Tibial nerve (tissue), 4 donors: ENCODE results near the gene CD163L1. TPM values are rescaled to one million over a fixed set of nuclear protein-coding genes. Genes with fewer than 3 reads are reported as not detected.

Experiments used
- DNase-seq, 2 donors: peaks; one replicate each; pipeline ENCODE4 v3.0.0-alpha.2; 2019; ENCODE audit warnings: low spot score in 2 of 2
- H3K27ac ChIP-seq, 4 donors: fragments of 200-600 bp; sonication (generic) in 3 of 4; one replicate each; pipeline ENCODE4 v1.5.1; 2017 to 2019; ENCODE audit warnings: mild to moderate bottlenecking in 1 of 4
- H3K27me3 ChIP-seq, 2 donors: fragments of 200-600 bp; sonication (generic) in 1 of 2; one replicate each; pipeline versions ENCODE4 v1.5.1 to v1.6.0; 2017 to 2019
- H3K36me3 ChIP-seq, 3 donors: fragments of 200-600 bp; sonication (generic); one replicate each; pipeline ENCODE4 v1.5.1; 2018 to 2019
- H3K4me1 ChIP-seq, 4 donors: fragments of 200-600 bp; sonication (generic) in 3 of 4; one replicate each; pipeline ENCODE4 v1.5.1; 2017 to 2019
- H3K4me3 ChIP-seq, 4 donors: fragments of 200-600 bp; sonication (generic) in 3 of 4; one replicate each; pipeline ENCODE4 v1.5.1; 2017 to 2019; ENCODE audit warnings: mild to moderate bottlenecking in 1 of 4, moderate library complexity in 1 of 4
- H3K9me3 ChIP-seq, 4 donors: fragments of 200-600 bp; sonication (generic) in 3 of 4; one replicate each; pipeline ENCODE4 v1.5.1; 2017 to 2019
- EP300 ChIP-seq, 2 donors: sonication (generic); formaldehyde crosslinking; IDR thresholded peaks; one replicate each; pipeline ENCODE4 v1.6.1; 2017; ENCODE audit warnings: antibody characterized with exemption in 2 of 2, mild to moderate bottlenecking in 1 of 2
- POLR2A ChIP-seq, 2 donors: fragments of 450-650 bp; IDR thresholded peaks; one replicate each; pipeline ENCODE4 v1.6.1; 2017; ENCODE audit warnings: antibody characterized with exemption in 2 of 2, mild to moderate bottlenecking in 2 of 2, moderate library complexity in 2 of 2
- WGBS, 2 donors: methylation state at CpG; one replicate each; pipeline ENCODE4 v1.1.5; 2018; 5-methylcytosine and 5-hydroxymethylcytosine counted together
- total RNA-seq, 4 donors: library from RNA; depleted of rRNA; stranded (reverse); fragments of >200 nt; gene quantifications; one replicate each; pipeline ENCODE4 v1.1.0, GENCODE V29; 2016
- TF ChIP-seq, protein P1 (sequence below), 5 experiments: fragments of 200-600 bp in 3 of 5; fragments of 450-650 bp in 2 of 5; sonication (generic) in 3 of 5; IDR thresholded peaks; one replicate each; pipeline ENCODE4 v1.5.1; 2016 to 2019; ENCODE audit warnings: antibody characterized with exemption in 5 of 5, mild to moderate bottlenecking in 3 of 5, moderate library complexity in 2 of 5

CD163L1 gene
- total RNA-seq, result 10 to 100 TPM in 1 of 4 donors, 1 to 10 TPM in 2, under 1 TPM in 1; 0.66 to 16.7 (median 1.6) TPM

DNA sequence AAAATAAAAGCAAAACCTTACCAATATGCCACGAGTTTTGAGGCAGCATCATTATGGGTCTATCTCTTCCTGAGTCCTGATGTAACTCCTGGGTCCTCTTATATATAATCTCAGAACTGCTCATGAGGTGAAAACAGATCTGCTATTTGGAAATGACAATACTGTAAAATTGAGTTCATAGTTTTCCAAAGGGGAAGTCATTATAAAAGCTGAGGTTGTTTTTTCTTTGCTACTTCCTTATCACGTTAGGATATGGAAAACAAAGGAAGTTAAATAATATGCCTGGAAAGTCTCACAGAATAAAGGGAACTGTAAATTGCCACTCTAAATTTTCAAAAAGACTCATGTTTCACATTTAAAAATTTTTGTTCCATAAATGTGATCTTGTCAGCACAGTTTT lies at the start of gene CD163L1:
TSS of gene CD163L1 (minus strand) at position 78 of the 400 bp plus-strand sequence. CDS start at position 52, 26 bp downstream.
- Histone ChIP-seq H3K4me3 (no peak within 1 kb of the TSS), H3K27me3 (peaks cover 0 to 11% of the 10 kb centered on the region in 2 donors), H3K4me1 (no peaks in the 10 kb centered on the region), H3K27ac (no peak within 1 kb of the TSS), H3K9me3 (peaks cover 0 to 7% (median 0%) of the 10 kb centered on the region in 4 donors), H3K36me3 (no peaks in the 10 kb centered on the region)
- 39 to 40% methylated on average over 2 of the region's 2 CpGs for WGBS, 2 donors
- no peak for DNase-seq
- TF ChIP-seq POLR2A (IDR thresholded peaks at IDR 0.05), result no peak
- TF ChIP-seq, protein P1, sequence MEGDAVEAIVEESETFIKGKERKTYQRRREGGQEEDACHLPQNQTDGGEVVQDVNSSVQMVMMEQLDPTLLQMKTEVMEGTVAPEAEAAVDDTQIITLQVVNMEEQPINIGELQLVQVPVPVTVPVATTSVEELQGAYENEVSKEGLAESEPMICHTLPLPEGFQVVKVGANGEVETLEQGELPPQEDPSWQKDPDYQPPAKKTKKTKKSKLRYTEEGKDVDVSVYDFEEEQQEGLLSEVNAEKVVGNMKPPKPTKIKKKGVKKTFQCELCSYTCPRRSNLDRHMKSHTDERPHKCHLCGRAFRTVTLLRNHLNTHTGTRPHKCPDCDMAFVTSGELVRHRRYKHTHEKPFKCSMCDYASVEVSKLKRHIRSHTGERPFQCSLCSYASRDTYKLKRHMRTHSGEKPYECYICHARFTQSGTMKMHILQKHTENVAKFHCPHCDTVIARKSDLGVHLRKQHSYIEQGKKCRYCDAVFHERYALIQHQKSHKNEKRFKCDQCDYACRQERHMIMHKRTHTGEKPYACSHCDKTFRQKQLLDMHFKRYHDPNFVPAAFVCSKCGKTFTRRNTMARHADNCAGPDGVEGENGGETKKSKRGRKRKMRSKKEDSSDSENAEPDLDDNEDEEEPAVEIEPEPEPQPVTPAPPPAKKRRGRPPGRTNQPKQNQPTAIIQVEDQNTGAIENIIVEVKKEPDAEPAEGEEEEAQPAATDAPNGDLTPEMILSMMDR (IDR thresholded peaks at IDR 0.05), result no peak

DNA sequence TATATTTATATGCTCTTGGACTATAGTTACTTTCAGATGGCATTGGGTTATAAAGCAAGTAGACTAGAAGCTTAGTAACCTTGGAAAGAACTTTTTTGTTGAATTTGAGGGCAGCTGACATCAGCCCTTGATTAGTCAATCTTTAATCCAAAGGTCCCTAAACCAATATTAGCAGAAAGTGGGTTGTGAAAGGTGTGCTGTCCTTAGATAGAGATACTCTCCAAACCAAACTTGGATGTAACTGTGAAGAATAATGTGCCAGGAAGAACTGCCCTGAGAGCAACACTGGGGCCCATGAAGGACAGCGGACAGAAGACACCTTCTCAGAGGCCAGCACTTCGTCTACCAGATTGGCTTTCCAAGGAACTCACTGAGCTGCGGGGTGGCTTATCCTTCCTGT lies 49.1 kb upstream of the CD163L1 start:
- DNase-seq, result no peak
- TF ChIP-seq EP300 (IDR thresholded peaks at IDR 0.05) (no peak), POLR2A (IDR thresholded peaks at IDR 0.05) (no peak)
- TF ChIP-seq, protein P1 (IDR thresholded peaks at IDR 0.05), result no peak
- WGBS, 2 donors, result 86 to 92% methylated on average over 3 of the region's 3 CpGs

DNA sequence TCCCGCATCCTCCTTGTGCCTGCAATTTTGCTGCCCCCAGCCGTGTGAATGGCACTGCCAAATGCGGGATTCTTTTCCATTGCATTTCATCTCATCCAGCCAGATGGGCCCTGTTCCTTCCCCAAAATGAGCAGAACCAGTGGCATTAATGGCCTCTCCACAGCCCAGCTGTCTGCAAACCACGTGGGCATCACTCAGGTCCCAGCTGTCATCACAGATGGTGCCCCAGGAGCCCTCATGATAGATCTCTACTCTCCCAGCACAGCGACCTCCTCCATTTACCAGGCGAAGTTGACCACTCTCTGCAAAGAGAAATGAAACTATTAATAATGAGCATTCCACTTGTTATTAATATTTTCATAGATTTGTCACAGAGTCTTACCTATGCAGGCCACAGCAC lies 42.6 kb upstream of the CD163L1 start:
- TF ChIP-seq, protein P1 (IDR thresholded peaks at IDR 0.05), result no peak
- no peak for TF ChIP-seq EP300 (IDR thresholded peaks at IDR 0.05)
- TF ChIP-seq POLR2A (IDR thresholded peaks at IDR 0.05), result no peak
- Histone ChIP-seq H3K9me3 (no peaks in the 10 kb centered on the region), H3K36me3 (no peaks in the 10 kb centered on the region), H3K4me3 (no peak overlapping the region), H3K27ac (no peak overlapping the region), H3K27me3 (no peaks in the 10 kb centered on the region), H3K4me1 (no peaks in the 10 kb centered on the region)
- WGBS, 2 donors, result 85 to 89% methylated on average over 6 of the region's 6 CpGs
- DNase-seq, result no peak

More for the DNA sequence above, 49.1 kb upstream of the CD163L1 start:
- H3K4me3 ChIP-seq, result peak overlapping the region in 1 of 4 donors; percentile 23
- no peaks in the 10 kb centered on the region for H3K4me1 ChIP-seq
- no peaks in the 10 kb centered on the region for H3K9me3 ChIP-seq
- peak overlapping the region in 1 of 4 donors; percentile 41 for H3K27ac ChIP-seq
- H3K36me3 ChIP-seq, result no peaks in the 10 kb centered on the region
- H3K27me3 ChIP-seq, result no peaks in the 10 kb centered on the region

DNA sequence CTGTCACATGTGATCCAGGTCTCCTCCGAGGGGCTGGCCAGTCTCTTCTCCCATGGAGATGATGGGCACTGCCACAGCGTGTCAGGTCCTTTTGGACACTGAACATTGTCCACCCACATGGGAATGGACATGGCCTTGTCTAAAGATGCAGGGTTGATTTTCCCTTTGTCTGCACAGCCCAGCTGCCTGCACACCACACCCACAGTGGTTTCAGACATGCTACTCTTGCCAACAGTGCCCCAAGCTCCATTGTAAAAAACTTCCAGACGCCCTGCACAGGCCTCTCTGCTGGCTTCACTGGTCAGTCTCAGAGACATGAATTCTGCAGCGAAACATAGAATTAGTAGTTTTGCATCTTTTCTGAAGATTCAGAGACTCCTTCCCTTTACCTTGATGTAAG lies 41.1 kb upstream of the CD163L1 start:
- no peaks in the 10 kb centered on the region for H3K9me3 ChIP-seq
- TF ChIP-seq EP300 (IDR thresholded peaks at IDR 0.05), result no peak
- TF ChIP-seq, protein P1 (IDR thresholded peaks at IDR 0.05), result no peak
- no peak for TF ChIP-seq POLR2A (IDR thresholded peaks at IDR 0.05)
- no peaks in the 10 kb centered on the region for H3K36me3 ChIP-seq
- no peaks in the 10 kb centered on the region for H3K4me1 ChIP-seq
- 46 to 50% methylated on average over 4 of the region's 4 CpGs for WGBS, 2 donors
- no peaks in the 10 kb centered on the region for H3K27me3 ChIP-seq
- no peak for DNase-seq
- no peak overlapping the region for H3K4me3 ChIP-seq
- H3K27ac ChIP-seq, result no peak overlapping the region

DNA sequence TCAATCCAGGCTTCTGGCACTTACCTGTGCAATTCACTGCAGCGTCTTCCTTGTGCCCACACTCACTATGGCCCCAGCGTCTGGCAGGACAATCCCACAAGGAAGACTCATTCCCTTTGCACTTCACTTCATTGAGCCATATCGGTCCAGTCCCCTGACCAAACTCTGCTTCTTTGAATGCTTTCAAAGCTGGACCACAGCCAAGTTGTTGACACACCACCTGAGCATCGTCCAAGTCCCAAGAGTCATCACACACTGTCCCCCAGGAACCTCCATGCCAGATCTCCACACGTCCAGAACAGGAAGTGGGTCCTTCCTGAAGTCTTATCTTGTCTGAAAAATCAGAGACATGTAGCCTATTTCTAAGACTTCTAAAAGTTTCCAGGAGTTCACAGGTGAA lies 39.4 kb upstream of the CD163L1 start:
- Histone ChIP-seq H3K4me3 (no peak overlapping the region), H3K9me3 (no peaks in the 10 kb centered on the region), H3K4me1 (no peaks in the 10 kb centered on the region), H3K27me3 (no peaks in the 10 kb centered on the region), H3K27ac (no peak overlapping the region), H3K36me3 (no peaks in the 10 kb centered on the region)
- 67 to 78% methylated on average over 5 of the region's 5 CpGs for WGBS, 2 donors
- DNase-seq, result no peak
- TF ChIP-seq, protein P1 (IDR thresholded peaks at IDR 0.05), result no peak
- TF ChIP-seq POLR2A (IDR thresholded peaks at IDR 0.05) (no peak), EP300 (IDR thresholded peaks at IDR 0.05) (no peak)
